ENCODE results near the gene TNFRSF12A. TPM values are rescaled to one million over a fixed set of nuclear protein-coding genes. Genes with fewer than 3 reads are reported as not detected.

The TNFRSF12A gene
- total and polyA plus RNA-seq, 2 of the 13 experiments (the other 11 are each of a cell fraction or from before 2014, with no cell fraction given): 61.9 to 66.0 TPM

DNA sequence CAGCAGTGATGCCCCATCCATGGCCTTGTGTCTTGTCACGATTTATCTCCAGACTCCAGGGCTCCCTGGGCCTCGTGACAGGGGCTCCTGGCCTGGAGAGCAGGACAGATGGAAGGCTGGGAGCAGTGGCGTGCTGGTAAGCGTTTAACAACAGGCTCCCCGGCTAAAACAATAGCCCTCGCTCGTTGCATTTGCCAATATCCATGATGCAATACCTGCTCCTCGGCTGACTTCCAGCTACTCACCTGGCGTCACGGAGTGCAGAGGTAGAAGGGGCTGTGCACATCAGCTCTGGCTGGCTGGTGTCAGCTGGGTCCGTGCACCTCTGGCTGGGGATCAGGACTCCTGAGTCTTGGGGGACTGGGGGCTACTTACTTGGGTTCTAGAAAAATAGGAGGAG is 18.1 kb downstream of the TNFRSF12A start (continued):
- TF ChIP-seq, protein P1, sequence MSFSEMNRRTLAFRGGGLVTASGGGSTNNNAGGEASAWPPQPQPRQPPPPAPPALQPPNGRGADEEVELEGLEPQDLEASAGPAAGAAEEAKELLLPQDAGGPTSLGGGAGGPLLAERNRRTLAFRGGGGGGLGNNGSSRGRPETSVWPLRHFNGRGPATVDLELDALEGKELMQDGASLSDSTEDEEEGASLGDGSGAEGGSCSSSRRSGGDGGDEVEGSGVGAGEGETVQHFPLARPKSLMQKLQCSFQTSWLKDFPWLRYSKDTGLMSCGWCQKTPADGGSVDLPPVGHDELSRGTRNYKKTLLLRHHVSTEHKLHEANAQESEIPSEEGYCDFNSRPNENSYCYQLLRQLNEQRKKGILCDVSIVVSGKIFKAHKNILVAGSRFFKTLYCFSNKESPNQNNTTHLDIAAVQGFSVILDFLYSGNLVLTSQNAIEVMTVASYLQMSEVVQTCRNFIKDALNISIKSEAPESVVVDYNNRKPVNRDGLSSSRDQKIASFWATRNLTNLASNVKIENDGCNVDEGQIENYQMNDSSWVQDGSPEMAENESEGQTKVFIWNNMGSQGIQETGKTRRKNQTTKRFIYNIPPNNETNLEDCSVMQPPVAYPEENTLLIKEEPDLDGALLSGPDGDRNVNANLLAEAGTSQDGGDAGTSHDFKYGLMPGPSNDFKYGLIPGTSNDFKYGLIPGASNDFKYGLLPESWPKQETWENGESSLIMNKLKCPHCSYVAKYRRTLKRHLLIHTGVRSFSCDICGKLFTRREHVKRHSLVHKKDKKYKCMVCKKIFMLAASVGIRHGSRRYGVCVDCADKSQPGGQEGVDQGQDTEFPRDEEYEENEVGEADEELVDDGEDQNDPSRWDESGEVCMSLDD (CRISPR knock-in tag; IDR thresholded peaks at IDR 0.05; ENCODE audit: borderline replicate concordance): no peak
- TF ChIP-seq ATF1 (CRISPR knock-in tag; IDR thresholded peaks at IDR 0.05): no peak
- no peak for TF ChIP-seq ZFP36 (IDR thresholded peaks at IDR 0.05; ENCODE audit: borderline replicate concordance, low read depth, low read length, partially characterized antibody)
- TF ChIP-seq HCFC1 (IDR thresholded peaks at IDR 0.05; ENCODE audit: low read depth, low read length): no peak
- no peak for TF ChIP-seq HNRNPK (IDR thresholded peaks at IDR 0.05; ENCODE audit: low read depth, low read length, poor library complexity, severe bottlenecking)
- TF ChIP-seq ELF3 (CRISPR knock-in tag; IDR thresholded peaks at IDR 0.05): no peak
- TF ChIP-seq ZFP37 (CRISPR knock-in tag; IDR thresholded peaks at IDR 0.05; ENCODE audit: borderline replicate concordance): no peak
- TF ChIP-seq, protein P2, sequence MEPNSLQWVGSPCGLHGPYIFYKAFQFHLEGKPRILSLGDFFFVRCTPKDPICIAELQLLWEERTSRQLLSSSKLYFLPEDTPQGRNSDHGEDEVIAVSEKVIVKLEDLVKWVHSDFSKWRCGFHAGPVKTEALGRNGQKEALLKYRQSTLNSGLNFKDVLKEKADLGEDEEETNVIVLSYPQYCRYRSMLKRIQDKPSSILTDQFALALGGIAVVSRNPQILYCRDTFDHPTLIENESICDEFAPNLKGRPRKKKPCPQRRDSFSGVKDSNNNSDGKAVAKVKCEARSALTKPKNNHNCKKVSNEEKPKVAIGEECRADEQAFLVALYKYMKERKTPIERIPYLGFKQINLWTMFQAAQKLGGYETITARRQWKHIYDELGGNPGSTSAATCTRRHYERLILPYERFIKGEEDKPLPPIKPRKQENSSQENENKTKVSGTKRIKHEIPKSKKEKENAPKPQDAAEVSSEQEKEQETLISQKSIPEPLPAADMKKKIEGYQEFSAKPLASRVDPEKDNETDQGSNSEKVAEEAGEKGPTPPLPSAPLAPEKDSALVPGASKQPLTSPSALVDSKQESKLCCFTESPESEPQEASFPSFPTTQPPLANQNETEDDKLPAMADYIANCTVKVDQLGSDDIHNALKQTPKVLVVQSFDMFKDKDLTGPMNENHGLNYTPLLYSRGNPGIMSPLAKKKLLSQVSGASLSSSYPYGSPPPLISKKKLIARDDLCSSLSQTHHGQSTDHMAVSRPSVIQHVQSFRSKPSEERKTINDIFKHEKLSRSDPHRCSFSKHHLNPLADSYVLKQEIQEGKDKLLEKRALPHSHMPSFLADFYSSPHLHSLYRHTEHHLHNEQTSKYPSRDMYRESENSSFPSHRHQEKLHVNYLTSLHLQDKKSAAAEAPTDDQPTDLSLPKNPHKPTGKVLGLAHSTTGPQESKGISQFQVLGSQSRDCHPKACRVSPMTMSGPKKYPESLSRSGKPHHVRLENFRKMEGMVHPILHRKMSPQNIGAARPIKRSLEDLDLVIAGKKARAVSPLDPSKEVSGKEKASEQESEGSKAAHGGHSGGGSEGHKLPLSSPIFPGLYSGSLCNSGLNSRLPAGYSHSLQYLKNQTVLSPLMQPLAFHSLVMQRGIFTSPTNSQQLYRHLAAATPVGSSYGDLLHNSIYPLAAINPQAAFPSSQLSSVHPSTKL (CRISPR knock-in tag; IDR thresholded peaks at IDR 0.05): 0 out of 2 replicates have a peak, but pooled peaks have one; percentile 12
- no peak for TF ChIP-seq ZNF660 (CRISPR knock-in tag; IDR thresholded peaks at IDR 0.05; ENCODE audit: borderline replicate concordance, low read depth)
- TF ChIP-seq ZBTB21 (CRISPR knock-in tag; IDR thresholded peaks at IDR 0.05): peak; percentile 73
- peak; percentile 29; the same call in 1 of the 2 replicates for TF ChIP-seq BCL6 (CRISPR knock-in tag; IDR thresholded peaks at IDR 0.05)
- no peak for TF ChIP-seq ZNF644 (CRISPR knock-in tag; IDR thresholded peaks at IDR 0.05; ENCODE audit: low read depth)
- no peak for TF ChIP-seq GFI1 (CRISPR knock-in tag; IDR thresholded peaks at IDR 0.05; ENCODE audit: borderline replicate concordance)
- no peak for TF ChIP-seq YEATS4 (CRISPR knock-in tag; IDR thresholded peaks at IDR 0.05; ENCODE audit: borderline replicate concordance)
- TF ChIP-seq GPN1 (CRISPR knock-in tag; IDR thresholded peaks at IDR 0.05; ENCODE audit: borderline replicate concordance): no peak
- TF ChIP-seq ZFYVE20 (CRISPR knock-in tag; IDR thresholded peaks at IDR 0.05; ENCODE audit: borderline replicate concordance, low read depth): no peak
- TF ChIP-seq POLR2G (IDR thresholded peaks at IDR 0.05; ENCODE audit: low read depth, low read length): no peak
- no peak for TF ChIP-seq NFATC3 (CRISPR knock-in tag; IDR thresholded peaks at IDR 0.05)
- TF ChIP-seq ZNF484 (CRISPR knock-in tag; IDR thresholded peaks at IDR 0.05; ENCODE audit: borderline replicate concordance, low read depth): no peak
- peak; percentile 9; the same call in 1 of the 2 replicates for TF ChIP-seq BHLHE40 (IDR thresholded peaks at IDR 0.05; ENCODE audit: low read length)
- no peak for TF ChIP-seq FOXC1 (CRISPR knock-in tag; IDR thresholded peaks at IDR 0.05; ENCODE audit: borderline replicate concordance)
- peak; percentile 67; the same call in 1 of the 2 replicates for TF ChIP-seq ZNF792 (CRISPR knock-in tag; IDR thresholded peaks at IDR 0.05)
- TF ChIP-seq ZNF878 (CRISPR knock-in tag; IDR thresholded peaks at IDR 0.05): no peak
- TF ChIP-seq YEATS2 (CRISPR knock-in tag; IDR thresholded peaks at IDR 0.05; ENCODE audit: borderline replicate concordance): 0 out of 2 replicates have a peak, but pooled peaks have one; percentile 31
- no peak for TF ChIP-seq NFE2L1 (CRISPR knock-in tag; IDR thresholded peaks at IDR 0.05; ENCODE audit: borderline replicate concordance)
- TF ChIP-seq TP53 (CRISPR knock-in tag; conservative IDR thresholded peaks at IDR 0.05): no peak

All from HepG2 (cell line).